Liver (tissue), 3 donors: Measurements from ENCODE around the gene EN2.

Experiments
- GABPA ChIP-seq, 2 donors: IDR thresholded peaks in 1 of 2; conservative IDR thresholded peaks in 1 of 2; 2 replicates each; pipeline ENCODE4 v1.6.1; 2016; ENCODE audit warnings: antibody characterized with exemption in 2 of 2, mild to moderate bottlenecking in 1 of 2, moderate library complexity in 1 of 2
- RAD21 ChIP-seq, 2 donors: IDR thresholded peaks; 2 replicates each; pipeline ENCODE4 v1.6.1; 2016; ENCODE audit warnings: antibody characterized with exemption in 2 of 2, mild to moderate bottlenecking in 2 of 2
- SP1 ChIP-seq: IDR thresholded peaks from 2 replicates; pipeline ENCODE4 v1.6.1; 2018; ENCODE audit warnings: antibody characterized with exemption, mild to moderate bottlenecking
- YY1 ChIP-seq: IDR thresholded peaks from 2 replicates; pipeline ENCODE4 v1.6.1; 2016; ENCODE audit warnings: antibody characterized with exemption, mild to moderate bottlenecking
- TF ChIP-seq, protein P1 (sequence below): fragments of 150-350 bp; IDR thresholded peaks from 2 replicates; pipeline ENCODE4 v1.5.1; 2017; ENCODE audit warnings: improper control_type of control experiment, low read depth, low read length; ENCODE audit not compliant: missing input control
- TF ChIP-seq, protein P2 (sequence below): IDR thresholded peaks from 2 replicates; pipeline ENCODE4 v1.6.1; 2016; ENCODE audit warnings: antibody characterized with exemption
- donor health status: healthy.
- donor health status: healthy.

DNA sequence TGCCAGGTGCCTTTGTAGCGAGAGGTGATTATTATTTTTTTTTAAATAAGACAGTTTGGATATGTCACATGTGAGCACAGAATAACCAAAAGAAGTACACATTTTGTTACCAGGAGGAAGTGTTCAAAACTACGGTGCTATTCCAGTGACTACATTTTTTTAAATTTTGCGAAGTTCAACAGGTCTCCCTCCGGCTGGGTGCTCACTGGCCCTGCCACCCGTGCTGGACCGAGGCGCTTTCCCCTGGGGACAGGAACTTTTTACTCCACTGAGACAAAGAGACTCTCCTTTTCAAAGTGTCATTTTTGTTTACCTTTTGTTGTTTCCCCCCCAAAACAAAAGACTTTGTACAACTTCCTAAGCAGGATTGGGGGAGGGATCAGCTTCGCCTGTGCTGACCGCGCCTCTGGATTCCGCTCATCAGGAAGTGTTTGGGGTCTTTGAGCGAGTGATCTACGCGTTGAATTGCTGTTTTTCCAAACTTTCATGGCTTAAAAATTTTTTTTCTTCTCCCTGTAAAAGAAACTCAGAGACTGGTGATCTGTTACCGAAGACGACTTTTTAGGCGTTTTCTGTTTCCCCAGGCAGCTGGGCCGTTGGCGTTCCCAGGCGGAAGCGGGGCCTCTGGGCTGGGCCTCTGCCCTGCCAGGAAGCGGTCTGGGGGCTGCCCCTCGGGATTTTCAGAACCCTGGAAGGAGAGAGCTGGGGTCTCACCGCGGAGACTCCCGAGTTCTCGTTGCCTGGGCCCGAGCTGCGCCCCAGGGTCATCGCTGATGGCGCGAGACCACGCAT is 7.2 kb downstream of the EN2 start:
- TF ChIP-seq, protein P1, sequence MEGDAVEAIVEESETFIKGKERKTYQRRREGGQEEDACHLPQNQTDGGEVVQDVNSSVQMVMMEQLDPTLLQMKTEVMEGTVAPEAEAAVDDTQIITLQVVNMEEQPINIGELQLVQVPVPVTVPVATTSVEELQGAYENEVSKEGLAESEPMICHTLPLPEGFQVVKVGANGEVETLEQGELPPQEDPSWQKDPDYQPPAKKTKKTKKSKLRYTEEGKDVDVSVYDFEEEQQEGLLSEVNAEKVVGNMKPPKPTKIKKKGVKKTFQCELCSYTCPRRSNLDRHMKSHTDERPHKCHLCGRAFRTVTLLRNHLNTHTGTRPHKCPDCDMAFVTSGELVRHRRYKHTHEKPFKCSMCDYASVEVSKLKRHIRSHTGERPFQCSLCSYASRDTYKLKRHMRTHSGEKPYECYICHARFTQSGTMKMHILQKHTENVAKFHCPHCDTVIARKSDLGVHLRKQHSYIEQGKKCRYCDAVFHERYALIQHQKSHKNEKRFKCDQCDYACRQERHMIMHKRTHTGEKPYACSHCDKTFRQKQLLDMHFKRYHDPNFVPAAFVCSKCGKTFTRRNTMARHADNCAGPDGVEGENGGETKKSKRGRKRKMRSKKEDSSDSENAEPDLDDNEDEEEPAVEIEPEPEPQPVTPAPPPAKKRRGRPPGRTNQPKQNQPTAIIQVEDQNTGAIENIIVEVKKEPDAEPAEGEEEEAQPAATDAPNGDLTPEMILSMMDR: no peak
- TF ChIP-seq RAD21 (IDR thresholded peaks at IDR 0.05) (no peak), YY1 (no peak), SP1 (no peak), GABPA (IDR thresholded peaks at IDR 0.05 in 1 of 2, conservative IDR thresholded peaks at IDR 0.05 in 1 of 2) (no peak)
- TF ChIP-seq, protein P2, sequence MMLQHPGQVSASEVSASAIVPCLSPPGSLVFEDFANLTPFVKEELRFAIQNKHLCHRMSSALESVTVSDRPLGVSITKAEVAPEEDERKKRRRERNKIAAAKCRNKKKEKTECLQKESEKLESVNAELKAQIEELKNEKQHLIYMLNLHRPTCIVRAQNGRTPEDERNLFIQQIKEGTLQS: no peak
